ENCODE results near the gene BAD. TPM values are rescaled to one million over a fixed set of nuclear protein-coding genes. Genes with fewer than 3 reads are reported as not detected.
A peak's percentile ranks its signal among the peaks of the same experiment; 100 is the strongest.

BAD gene
- total and polyA plus RNA-seq, 2 experiments from 2014 or later: 52.0 to 122 TPM

DNA sequence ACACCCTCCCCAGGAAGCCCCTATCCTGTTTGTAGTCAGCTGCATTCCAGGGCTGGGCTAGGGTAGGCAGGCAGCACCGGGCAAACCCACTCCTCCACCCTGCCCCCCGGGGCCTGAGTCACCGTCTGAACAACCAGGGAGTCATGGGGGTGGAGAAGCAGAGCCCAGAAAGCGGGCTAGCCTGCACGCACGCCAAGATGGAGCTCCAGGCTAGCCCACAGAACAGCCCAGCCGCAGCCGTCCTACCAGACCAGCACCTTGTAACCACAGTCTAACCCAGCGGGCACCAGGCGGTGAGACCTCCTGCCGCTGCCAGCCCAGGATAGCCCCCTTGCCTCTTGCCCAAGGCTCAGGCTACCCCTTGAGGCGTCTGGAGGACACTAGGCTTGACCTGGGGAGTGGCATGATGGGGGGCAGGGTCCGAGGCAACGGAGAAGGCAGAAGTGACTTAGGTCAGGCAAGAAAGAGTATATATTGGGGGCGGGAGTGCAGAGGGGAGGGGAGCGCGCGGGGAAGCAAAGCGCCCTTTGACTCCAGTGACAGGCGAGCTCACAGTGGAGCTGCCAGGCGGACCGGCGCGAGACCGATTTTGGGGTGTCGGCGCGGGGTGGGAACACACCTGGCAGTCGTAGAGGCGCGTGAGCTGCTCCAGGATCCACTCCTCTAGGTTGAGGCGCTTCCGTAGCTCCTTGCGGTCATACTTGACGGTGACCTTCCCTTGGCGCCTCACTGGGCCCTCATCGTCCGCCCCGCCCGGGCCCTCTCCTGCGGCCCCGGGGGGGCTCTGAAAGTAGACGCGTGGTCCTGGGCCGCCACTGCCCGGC, 38.5 kb downstream of the BAD start:
- Histone ChIP-seq H3K27me3 (no peaks in the 10 kb centered on the region), H3K4me3 (peak overlapping the region; percentile 89), H3K36me3 (replicated peaks; ENCODE audit: insufficient read depth, low read depth) (no peaks in the 10 kb centered on the region), H3K79me2 (peaks cover 29% of the 10 kb centered on the region), H3K4me1 (ENCODE audit: insufficient read depth) (peaks cover 23% of the 10 kb centered on the region), H4K20me1 (ENCODE audit: insufficient read depth, poor library complexity, severe bottlenecking) (no peaks in the 10 kb centered on the region), H3K9me3 (ENCODE audit: low read depth) (no peaks in the 10 kb centered on the region), H3K9me2 (replicated peaks; ENCODE audit: insufficient read depth) (no peaks in the 10 kb centered on the region), H3K27ac (peak overlapping the region; percentile 96), H2AFZ (peak overlapping the region; percentile 54), H3K4me2 (peak overlapping the region; percentile 96)
- peak; percentile 87 for DNase-seq (ENCODE audit: low spot score)
- WGBS (ENCODE audit: low lambda C conversion rate, missing lambda C conversion rate): 3% methylated on average over 35 of the region's 46 CpGs
- TF ChIP-seq EZH2 (IDR thresholded peaks at IDR 0.05; ENCODE audit: borderline replicate concordance) (no peak), EZH2phosphoT487 (IDR thresholded peaks at IDR 0.05; ENCODE audit: low read depth, severe bottlenecking, unreplicated experiment) (no peak)
- TF ChIP-seq, protein P1, sequence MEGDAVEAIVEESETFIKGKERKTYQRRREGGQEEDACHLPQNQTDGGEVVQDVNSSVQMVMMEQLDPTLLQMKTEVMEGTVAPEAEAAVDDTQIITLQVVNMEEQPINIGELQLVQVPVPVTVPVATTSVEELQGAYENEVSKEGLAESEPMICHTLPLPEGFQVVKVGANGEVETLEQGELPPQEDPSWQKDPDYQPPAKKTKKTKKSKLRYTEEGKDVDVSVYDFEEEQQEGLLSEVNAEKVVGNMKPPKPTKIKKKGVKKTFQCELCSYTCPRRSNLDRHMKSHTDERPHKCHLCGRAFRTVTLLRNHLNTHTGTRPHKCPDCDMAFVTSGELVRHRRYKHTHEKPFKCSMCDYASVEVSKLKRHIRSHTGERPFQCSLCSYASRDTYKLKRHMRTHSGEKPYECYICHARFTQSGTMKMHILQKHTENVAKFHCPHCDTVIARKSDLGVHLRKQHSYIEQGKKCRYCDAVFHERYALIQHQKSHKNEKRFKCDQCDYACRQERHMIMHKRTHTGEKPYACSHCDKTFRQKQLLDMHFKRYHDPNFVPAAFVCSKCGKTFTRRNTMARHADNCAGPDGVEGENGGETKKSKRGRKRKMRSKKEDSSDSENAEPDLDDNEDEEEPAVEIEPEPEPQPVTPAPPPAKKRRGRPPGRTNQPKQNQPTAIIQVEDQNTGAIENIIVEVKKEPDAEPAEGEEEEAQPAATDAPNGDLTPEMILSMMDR (IDR thresholded peaks at IDR 0.05; ENCODE audit: poor library complexity): no peak

DNA sequence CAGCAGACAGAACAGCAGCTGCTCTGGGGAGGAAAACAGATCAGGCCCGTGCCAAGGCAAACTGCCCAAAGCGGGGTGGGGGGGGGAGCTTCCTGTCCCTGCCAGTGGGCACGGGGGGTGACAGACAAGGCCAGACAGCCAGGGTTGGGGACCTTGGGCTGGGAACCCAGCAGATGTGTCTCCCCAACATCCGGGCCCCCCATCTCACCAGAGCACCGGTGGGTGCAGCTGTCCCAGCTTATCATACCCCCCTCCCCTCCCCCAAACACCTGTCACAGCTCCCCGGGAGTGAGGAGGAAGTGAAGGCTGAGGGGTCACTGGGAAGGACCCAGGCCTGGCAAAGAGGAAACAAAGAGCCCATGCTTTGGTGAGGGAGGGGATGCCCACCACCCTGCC, 39.1 kb downstream of the BAD start:
- H3K27me3 ChIP-seq: no peaks in the 10 kb centered on the region
- H3K4me3 ChIP-seq: peak overlapping the region; percentile 89
- H3K4me1 ChIP-seq (ENCODE audit: insufficient read depth): peaks cover 19% of the 10 kb centered on the region
- TF ChIP-seq EZH2phosphoT487 (IDR thresholded peaks at IDR 0.05; ENCODE audit: low read depth, severe bottlenecking, unreplicated experiment) (no peak), EZH2 (IDR thresholded peaks at IDR 0.05; ENCODE audit: borderline replicate concordance) (no peak)
- TF ChIP-seq, protein P1 (IDR thresholded peaks at IDR 0.05; ENCODE audit: poor library complexity): no peak
- no peaks in the 10 kb centered on the region for H3K9me2 ChIP-seq (replicated peaks; ENCODE audit: insufficient read depth)
- H3K4me2 ChIP-seq: peak overlapping the region; percentile 96
- no peak for DNase-seq (ENCODE audit: low spot score)
- H3K79me2 ChIP-seq: peaks cover 29% of the 10 kb centered on the region
- H4K20me1 ChIP-seq (ENCODE audit: insufficient read depth, poor library complexity, severe bottlenecking): no peaks in the 10 kb centered on the region
- no peak overlapping the region for H2AFZ ChIP-seq
- H3K36me3 ChIP-seq (replicated peaks; ENCODE audit: insufficient read depth, low read depth): no peaks in the 10 kb centered on the region
- no peaks in the 10 kb centered on the region for H3K9me3 ChIP-seq (ENCODE audit: low read depth)
- H3K27ac ChIP-seq: peak overlapping the region; percentile 96
- 25% methylated on average over 2 of the region's 6 CpGs for WGBS (ENCODE audit: low lambda C conversion rate, missing lambda C conversion rate)

GRCh38 chr11:64244966-64245365, 39.5 kb downstream of the BAD start:
- H3K4me1 ChIP-seq (ENCODE audit: insufficient read depth): peaks cover 19% of the 10 kb centered on the region
- H3K27ac ChIP-seq: peak overlapping the region; percentile 96
- H3K36me3 ChIP-seq (replicated peaks; ENCODE audit: insufficient read depth, low read depth): no peaks in the 10 kb centered on the region
- H3K4me3 ChIP-seq: no peak overlapping the region
- DNase-seq (ENCODE audit: low spot score): no peak
- TF ChIP-seq, protein P1 (IDR thresholded peaks at IDR 0.05; ENCODE audit: poor library complexity): no peak
- no peak for TF ChIP-seq EZH2 (IDR thresholded peaks at IDR 0.05; ENCODE audit: borderline replicate concordance)
- no peak for TF ChIP-seq EZH2phosphoT487 (IDR thresholded peaks at IDR 0.05; ENCODE audit: low read depth, severe bottlenecking, unreplicated experiment)
- no peak overlapping the region for H2AFZ ChIP-seq
- peak overlapping the region; percentile 96 for H3K4me2 ChIP-seq
- 69% methylated on average over 6 of the region's 6 CpGs for whole genome bisulfite sequencing (ENCODE audit: low lambda C conversion rate, missing lambda C conversion rate)
- peaks cover 29% of the 10 kb centered on the region for H3K79me2 ChIP-seq
- H3K27me3 ChIP-seq: no peaks in the 10 kb centered on the region
- H3K9me2 ChIP-seq (replicated peaks; ENCODE audit: insufficient read depth): no peaks in the 10 kb centered on the region
- no peaks in the 10 kb centered on the region for H3K9me3 ChIP-seq (ENCODE audit: low read depth)
- no peaks in the 10 kb centered on the region for H4K20me1 ChIP-seq (ENCODE audit: insufficient read depth, poor library complexity, severe bottlenecking)

All from hepatocyte (in vitro differentiated cells).